KG1 (cell line): ENCODE measurements around the gene THTPA.
A peak's percentile ranks its signal among the peaks of the same experiment; 100 is the strongest.
"Not testable (repeated sequence)": the region's sequence is repeated elsewhere in the genome, so short reads cannot be mapped to it uniquely, and the experiment has no call there.

Experiments used
- DNase-seq: peaks from one replicate; lab custom pipeline; 2025; lab: John Stamatoyannopoulos, UW

THTPA gene

GRCh38 chr14:23583761-23584526, 27.9 kb downstream of the THTPA start:
- not testable (repeated sequence) for DNase-seq

- not testable (repeated sequence) for DNase-seq
These were observed 28.6 kb downstream of the THTPA start for GRCh38 chr14:23584527-23585203.

GRCh38 chr14:23588884-23589598, 33.0 kb downstream of the THTPA start:
- DNase-seq: peak; percentile 86

GRCh38 chr14:23589606-23590005, 33.5 kb downstream of the THTPA start:
- DNase-seq: no peak

- no peak for DNase-seq
These were observed 34.1 kb downstream of the THTPA start for GRCh38 chr14:23590198-23590597.

GRCh38 chr14:23594191-23594590, 38.1 kb downstream of the THTPA start:
- DNase-seq: not testable (repeated sequence)

- DNase-seq: no peak
These were observed 44.2 kb downstream of the THTPA start for GRCh38 chr14:23600322-23600707.

- no peak for DNase-seq
These were observed 44.7 kb downstream of the THTPA start for GRCh38 chr14:23600806-23601205.

GRCh38 chr14:23601424-23601823, 45.4 kb downstream of the THTPA start:
- no peak for DNase-seq

GRCh38 chr14:23601845-23602180, 45.7 kb downstream of the THTPA start:
- DNase-seq: no peak

GRCh38 chr14:23602181-23603095, 46.4 kb downstream of the THTPA start:
- no peak for DNase-seq

- no peak for DNase-seq
These were observed 47.0 kb downstream of the THTPA start for GRCh38 chr14:23603103-23603502.

GRCh38 chr14:23604148-23604547, 48.1 kb downstream of the THTPA start:
- DNase-seq: no peak

GRCh38 chr14:23604675-23605170, 48.7 kb downstream of the THTPA start:
- no peak for DNase-seq

GRCh38 chr14:23605931-23606585, 50.0 kb downstream of the THTPA start:
- no peak for DNase-seq

- no peak for DNase-seq
These were observed 52.4 kb downstream of the THTPA start for GRCh38 chr14:23608454-23608853.

- no peak for DNase-seq
These were observed 52.9 kb downstream of the THTPA start for GRCh38 chr14:23609001-23609400.

GRCh38 chr14:23609411-23610089, 53.5 kb downstream of the THTPA start:
- DNase-seq: not testable (repeated sequence)
